ENCODE data around the gene FAM221B.

FAM221B gene

GRCh38 chr9:35845824-35846771 is 17.6 kb upstream of the FAM221B start:
- no peak for DNase-seq

- no peak for DNase-seq
Observed at GRCh38 chr9:35844628-35845270, 16.2 kb upstream of the FAM221B start.

GRCh38 chr9:35842795-35843194 is 14.3 kb upstream of the FAM221B start:
- DNase-seq = no peak

- DNase-seq = no peak
Observed at GRCh38 chr9:35842020-35842745, 13.7 kb upstream of the FAM221B start.

- no peak for DNase-seq
Observed at GRCh38 chr9:35841645-35841900, 13.0 kb upstream of the FAM221B start.

- no peak for DNase-seq
Observed at GRCh38 chr9:35840881-35841644, 12.5 kb upstream of the FAM221B start.

GRCh38 chr9:35839926-35840325 is 11.4 kb upstream of the FAM221B start:
- no peak for DNase-seq

- no peak for DNase-seq
Observed at GRCh38 chr9:35836595-35836994, 8.1 kb upstream of the FAM221B start.

GRCh38 chr9:35835766-35836165 is 7.2 kb upstream of the FAM221B start:
- DNase-seq = no peak

- DNase-seq = no peak
Observed at GRCh38 chr9:35835216-35835632, 6.7 kb upstream of the FAM221B start.

GRCh38 chr9:35834260-35835215 is 6.0 kb upstream of the FAM221B start:
- DNase-seq = no peak

GRCh38 chr9:35832814-35833213 is 4.3 kb upstream of the FAM221B start:
- DNase-seq = no peak

- DNase-seq = no peak
Observed at GRCh38 chr9:35831040-35831439, 2.5 kb upstream of the FAM221B start.

GRCh38 chr9:35829764-35830096 is 1.2 kb upstream of the FAM221B start:
- DNase-seq = no peak

GRCh38 chr9:35829084-35829763 is 692 bp upstream of the FAM221B start, which contains the start of gene TMEM8B:
Gene TMEM8B, plus strand, starts transcription at chr9:35829228. Its CDS starts 220 bp downstream, at chr9:35829448.
- peak; percentile 95 for DNase-seq

GRCh38 chr9:35827486-35827885 is 1.0 kb downstream of the FAM221B start:
- no peak for DNase-seq

GRCh38 chr9:35826071-35826701 is 2.3 kb downstream of the FAM221B start:
- DNase-seq = peak; percentile 39

- no peak for DNase-seq
Observed at GRCh38 chr9:35822926-35823325, 5.6 kb downstream of the FAM221B start.

GRCh38 chr9:35820076-35820475 is 8.5 kb downstream of the FAM221B start:
- DNase-seq = no peak

- DNase-seq = no peak
Observed at GRCh38 chr9:35818341-35818740, 10.2 kb downstream of the FAM221B start.

- peak; percentile 8 for DNase-seq
Observed at GRCh38 chr9:35816708-35817107, 11.8 kb downstream of the FAM221B start.

Data from NCI-H1436 (cell line).